GM12801 (cell line): Measurements from ENCODE around the gene PYGM.

Source experiments
- CTCF ChIP-seq: IDR thresholded peaks from one replicate; pipeline ENCODE4 v1.5.1; 2011; ENCODE audit warnings: control low read depth; ENCODE audit not compliant: insufficient read length; ENCODE audit errors: extremely low read depth

The PYGM gene

GRCh38 chr11:64745521-64746328 lies 14.0 kb downstream of the PYGM start:
- no peak for TF ChIP-seq CTCF

- no peak for TF ChIP-seq CTCF
These were observed 14.6 kb downstream of the PYGM start for GRCh38 chr11:64745189-64745520.

GRCh38 chr11:64744544-64745188 lies 15.1 kb downstream of the PYGM start:
- TF ChIP-seq CTCF, result no peak

- TF ChIP-seq CTCF, result no peak
These were observed 15.9 kb downstream of the PYGM start, which contains the start of gene RASGRP2 for GRCh38 chr11:64743591-64744543. TSS of gene RASGRP2 (minus strand) at chr11:64744142. CDS start at chr11:64742866, 1,276 bp downstream.

- TF ChIP-seq CTCF, result no peak
These were observed 16.7 kb downstream of the PYGM start for GRCh38 chr11:64742889-64743590.

GRCh38 chr11:64742087-64742888 lies 17.5 kb downstream of the PYGM start:
- no peak for TF ChIP-seq CTCF
